ENCODE measurements around the gene SEC14L2. TPM values are rescaled to one million over a fixed set of nuclear protein-coding genes. Genes with fewer than 3 reads are reported as not detected.

SEC14L2 gene
- polyA plus RNA-seq, 2 of the 4 experiments (the other 2 are of a cell fraction), result 12.8 to 15.2 TPM

DNA sequence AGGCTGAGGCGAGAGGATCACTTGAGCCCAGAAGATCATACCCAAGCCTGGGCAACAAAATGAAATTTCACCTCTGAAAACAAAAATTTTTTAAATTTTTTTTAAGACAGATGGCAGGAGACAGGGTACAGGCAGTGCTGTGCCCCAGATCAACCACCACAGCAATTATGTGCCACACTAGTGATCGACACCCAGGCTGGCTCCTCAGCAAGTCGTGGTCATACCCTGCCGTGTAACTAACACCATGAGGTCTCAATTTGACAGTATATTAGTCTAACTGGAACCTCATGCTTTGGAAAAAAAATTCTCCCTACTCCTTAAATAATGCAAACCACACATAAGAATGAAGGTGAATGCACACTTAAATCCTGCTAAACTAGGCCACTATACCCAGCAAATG is 48.4 kb upstream of the SEC14L2 start:
- DNase-seq (ENCODE audit: low read depth in 1 of 2, low spot score in 1 of 2), result no peak
- CTCF ChIA-PET, result interaction anchor here (0.8 kb wide), 1 partner anchor 11 kb away, joined by 3 read pairs; no protein-coding TSS in a partner anchor
- POLR2A ChIA-PET, result no interaction called here
- Histone ChIP-seq H3K4me3 (no peak overlapping the region), H3K4me2 (no peak overlapping the region), H3K27ac (no peak overlapping the region), H3K9me3 (no peaks in the 10 kb centered on the region), H3K4me1 (no peaks in the 10 kb centered on the region)
- TF ChIP-seq ZFP36 (IDR thresholded peaks at IDR 0.05; ENCODE audit: borderline replicate concordance, partially characterized antibody) (no peak), POLR2A (IDR thresholded peaks at IDR 0.05; ENCODE audit: low read length) (no peak), CBX2 (IDR thresholded peaks at IDR 0.05; ENCODE audit: borderline replicate concordance, low read depth) (no peak), TFCP2L1 (CRISPR knock-in tag; IDR thresholded peaks at IDR 0.05) (no peak)
- FAIRE-seq, result no peak
- WGBS (ENCODE audit: missing lambda C conversion rate), result 91% methylated on average over 4 of the region's 4 CpGs
- ATAC-seq, result no peak

DNA sequence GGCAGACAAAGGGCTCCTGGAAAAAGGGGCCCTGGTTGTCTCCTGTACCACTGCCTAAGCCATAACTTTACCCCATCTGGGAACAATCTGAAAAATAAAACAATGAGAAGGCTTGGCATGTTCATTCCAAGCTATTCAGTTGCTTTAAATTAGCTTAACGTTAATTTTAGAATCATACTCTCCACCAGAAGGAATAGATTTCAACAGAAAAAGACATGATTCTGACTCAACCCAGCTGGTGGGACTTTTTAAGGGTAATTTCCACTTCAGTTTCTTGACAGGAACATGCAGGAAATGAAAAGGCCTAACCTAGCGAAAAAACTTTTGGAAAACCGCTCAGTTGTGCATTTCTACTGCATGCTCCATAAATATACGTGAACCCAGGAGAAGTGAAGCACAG is 48.0 kb upstream of the SEC14L2 start:
- 93% methylated on average over 4 of the region's 4 CpGs for WGBS (ENCODE audit: missing lambda C conversion rate)
- POLR2A ChIA-PET, result no interaction called here

DNA sequence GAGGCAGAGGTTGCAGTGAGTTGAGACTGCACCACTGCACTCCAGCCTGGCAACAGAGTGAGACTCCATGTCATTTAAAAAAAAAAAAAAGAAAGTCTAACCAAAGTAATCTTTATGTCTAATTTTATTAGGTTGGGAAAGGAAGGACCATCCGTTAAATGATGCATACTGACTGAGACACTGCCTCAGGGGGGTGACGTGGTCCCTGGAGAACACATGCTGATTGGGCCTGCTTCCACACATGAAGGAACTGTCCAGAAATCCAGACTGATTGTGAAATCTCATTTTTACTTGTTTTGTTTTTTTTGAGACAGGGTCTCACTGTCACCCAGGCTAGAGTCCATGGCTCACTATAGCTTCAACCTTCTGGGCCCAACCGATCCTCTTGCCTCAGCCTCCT is 45.6 kb upstream of the SEC14L2 start:
- H3K27ac ChIP-seq, result no peak overlapping the region
- no peak for ATAC-seq
- H3K9me3 ChIP-seq, result no peaks in the 10 kb centered on the region
- FAIRE-seq, result no peak
- H3K4me2 ChIP-seq, result no peak overlapping the region
- H3K4me1 ChIP-seq, result peaks cover 15% of the 10 kb centered on the region; the same call in 1 of the 3 replicates
- ChIA-PET CTCF (no interaction called here), POLR2A (no interaction called here)
- 96% methylated on average over 3 of the region's 3 CpGs for WGBS (ENCODE audit: missing lambda C conversion rate)
- no peak for DNase-seq (ENCODE audit: low read depth in 1 of 2, low spot score in 1 of 2)
- H3K4me3 ChIP-seq, result no peak overlapping the region
- no peak for TF ChIP-seq KDM5A (IDR thresholded peaks at IDR 0.05)
- TF ChIP-seq HOXB13 (CRISPR knock-in tag; IDR thresholded peaks at IDR 0.05; ENCODE audit: low read depth), result no peak
- no peak for TF ChIP-seq CEBPB (IDR thresholded peaks at IDR 0.05)
- TF ChIP-seq RARB (CRISPR knock-in tag; IDR thresholded peaks at IDR 0.05), result no peak
- TF ChIP-seq FOSL2 (IDR thresholded peaks at IDR 0.05), result no peak
- no peak for TF ChIP-seq FOSL2 (CRISPR knock-in tag; IDR thresholded peaks at IDR 0.05)
- TF ChIP-seq SREBF2 (IDR thresholded peaks at IDR 0.05), result no peak
- TF ChIP-seq BHLHE40 (IDR thresholded peaks at IDR 0.05; ENCODE audit: low read depth, low read length), result no peak
- no peak for TF ChIP-seq EHMT2 (IDR thresholded peaks at IDR 0.05; ENCODE audit: low read depth)
- TF ChIP-seq, protein P1, sequence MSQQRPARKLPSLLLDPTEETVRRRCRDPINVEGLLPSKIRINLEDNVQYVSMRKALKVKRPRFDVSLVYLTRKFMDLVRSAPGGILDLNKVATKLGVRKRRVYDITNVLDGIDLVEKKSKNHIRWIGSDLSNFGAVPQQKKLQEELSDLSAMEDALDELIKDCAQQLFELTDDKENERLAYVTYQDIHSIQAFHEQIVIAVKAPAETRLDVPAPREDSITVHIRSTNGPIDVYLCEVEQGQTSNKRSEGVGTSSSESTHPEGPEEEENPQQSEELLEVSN (IDR thresholded peaks at IDR 0.05; ENCODE audit: borderline replicate concordance, low read depth), result no peak
- no peak for TF ChIP-seq CBX2 (IDR thresholded peaks at IDR 0.05; ENCODE audit: borderline replicate concordance, low read depth)
- no peak for TF ChIP-seq HDAC2 (IDR thresholded peaks at IDR 0.05)
- TF ChIP-seq, protein P2, sequence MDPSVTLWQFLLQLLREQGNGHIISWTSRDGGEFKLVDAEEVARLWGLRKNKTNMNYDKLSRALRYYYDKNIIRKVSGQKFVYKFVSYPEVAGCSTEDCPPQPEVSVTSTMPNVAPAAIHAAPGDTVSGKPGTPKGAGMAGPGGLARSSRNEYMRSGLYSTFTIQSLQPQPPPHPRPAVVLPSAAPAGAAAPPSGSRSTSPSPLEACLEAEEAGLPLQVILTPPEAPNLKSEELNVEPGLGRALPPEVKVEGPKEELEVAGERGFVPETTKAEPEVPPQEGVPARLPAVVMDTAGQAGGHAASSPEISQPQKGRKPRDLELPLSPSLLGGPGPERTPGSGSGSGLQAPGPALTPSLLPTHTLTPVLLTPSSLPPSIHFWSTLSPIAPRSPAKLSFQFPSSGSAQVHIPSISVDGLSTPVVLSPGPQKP (IDR thresholded peaks at IDR 0.05; ENCODE audit: low read depth, low read length), result no peak
- no peak for TF ChIP-seq PHF8 (IDR thresholded peaks at IDR 0.05; ENCODE audit: borderline replicate concordance, low read depth)
- TF ChIP-seq HOXA7 (CRISPR knock-in tag; IDR thresholded peaks at IDR 0.05), result no peak
- TF ChIP-seq FOSB (CRISPR knock-in tag; IDR thresholded peaks at IDR 0.05), result no peak

More for the DNA sequence above, 48.0 kb upstream of the SEC14L2 start:
- CTCF ChIA-PET, result interaction anchor here (1.2 kb wide), 1 partner anchor 61 kb away, joined by 4 read pairs; no protein-coding TSS in a partner anchor
- no peak for ATAC-seq
- Histone ChIP-seq H3K4me3 (no peak overlapping the region), H3K4me2 (no peak overlapping the region), H3K27ac (no peak overlapping the region), H3K9me3 (no peaks in the 10 kb centered on the region), H3K4me1 (no peaks in the 10 kb centered on the region; the same call in 2 of the 3 replicates)
- DNase-seq (ENCODE audit: low read depth in 1 of 2, low spot score in 1 of 2), result no peak
- TF ChIP-seq HEYL (CRISPR knock-in tag; IDR thresholded peaks at IDR 0.05), result no peak
- TF ChIP-seq HDAC2 (IDR thresholded peaks at IDR 0.05), result no peak
- TF ChIP-seq POLR2A (IDR thresholded peaks at IDR 0.05; ENCODE audit: low read length), result no peak
- no peak for TF ChIP-seq HOXA7 (CRISPR knock-in tag; IDR thresholded peaks at IDR 0.05)
- TF ChIP-seq GATA3 (IDR thresholded peaks at IDR 0.05; ENCODE audit: borderline replicate concordance), result no peak
- TF ChIP-seq, protein P3, sequence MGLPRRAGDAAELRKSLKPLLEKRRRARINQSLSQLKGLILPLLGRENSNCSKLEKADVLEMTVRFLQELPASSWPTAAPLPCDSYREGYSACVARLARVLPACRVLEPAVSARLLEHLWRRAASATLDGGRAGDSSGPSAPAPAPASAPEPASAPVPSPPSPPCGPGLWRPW (IDR thresholded peaks at IDR 0.05), result no peak
- TF ChIP-seq, protein P4, sequence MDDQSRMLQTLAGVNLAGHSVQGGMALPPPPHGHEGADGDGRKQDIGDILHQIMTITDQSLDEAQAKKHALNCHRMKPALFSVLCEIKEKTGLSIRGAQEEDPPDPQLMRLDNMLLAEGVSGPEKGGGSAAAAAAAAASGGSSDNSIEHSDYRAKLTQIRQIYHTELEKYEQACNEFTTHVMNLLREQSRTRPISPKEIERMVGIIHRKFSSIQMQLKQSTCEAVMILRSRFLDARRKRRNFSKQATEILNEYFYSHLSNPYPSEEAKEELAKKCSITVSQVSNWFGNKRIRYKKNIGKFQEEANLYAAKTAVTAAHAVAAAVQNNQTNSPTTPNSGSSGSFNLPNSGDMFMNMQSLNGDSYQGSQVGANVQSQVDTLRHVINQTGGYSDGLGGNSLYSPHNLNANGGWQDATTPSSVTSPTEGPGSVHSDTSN (IDR thresholded peaks at IDR 0.05), result no peak
- TF ChIP-seq, protein P5, sequence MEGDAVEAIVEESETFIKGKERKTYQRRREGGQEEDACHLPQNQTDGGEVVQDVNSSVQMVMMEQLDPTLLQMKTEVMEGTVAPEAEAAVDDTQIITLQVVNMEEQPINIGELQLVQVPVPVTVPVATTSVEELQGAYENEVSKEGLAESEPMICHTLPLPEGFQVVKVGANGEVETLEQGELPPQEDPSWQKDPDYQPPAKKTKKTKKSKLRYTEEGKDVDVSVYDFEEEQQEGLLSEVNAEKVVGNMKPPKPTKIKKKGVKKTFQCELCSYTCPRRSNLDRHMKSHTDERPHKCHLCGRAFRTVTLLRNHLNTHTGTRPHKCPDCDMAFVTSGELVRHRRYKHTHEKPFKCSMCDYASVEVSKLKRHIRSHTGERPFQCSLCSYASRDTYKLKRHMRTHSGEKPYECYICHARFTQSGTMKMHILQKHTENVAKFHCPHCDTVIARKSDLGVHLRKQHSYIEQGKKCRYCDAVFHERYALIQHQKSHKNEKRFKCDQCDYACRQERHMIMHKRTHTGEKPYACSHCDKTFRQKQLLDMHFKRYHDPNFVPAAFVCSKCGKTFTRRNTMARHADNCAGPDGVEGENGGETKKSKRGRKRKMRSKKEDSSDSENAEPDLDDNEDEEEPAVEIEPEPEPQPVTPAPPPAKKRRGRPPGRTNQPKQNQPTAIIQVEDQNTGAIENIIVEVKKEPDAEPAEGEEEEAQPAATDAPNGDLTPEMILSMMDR (IDR thresholded peaks at IDR 0.05), result no peak
- no peak for TF ChIP-seq NR3C1 (IDR thresholded peaks at IDR 0.05)
- no peak for TF ChIP-seq CHD2 (IDR thresholded peaks at IDR 0.05; ENCODE audit: low read length, partially characterized antibody)
- no peak for TF ChIP-seq RARB (CRISPR knock-in tag; IDR thresholded peaks at IDR 0.05)
- TF ChIP-seq TP53 (CRISPR knock-in tag; IDR thresholded peaks at IDR 0.05), result no peak
- TF ChIP-seq POLR2AphosphoS2 (conservative IDR thresholded peaks at IDR 0.05; ENCODE audit: low read length), result no peak
- no peak for TF ChIP-seq KDM1A (IDR thresholded peaks at IDR 0.05; ENCODE audit: low read depth)
- TF ChIP-seq JUNB (IDR thresholded peaks at IDR 0.05), result no peak
- no peak for TF ChIP-seq FOXS1 (CRISPR knock-in tag; IDR thresholded peaks at IDR 0.05)
- no peak for TF ChIP-seq EP300 (IDR thresholded peaks at IDR 0.05)
- TF ChIP-seq ZFP36 (IDR thresholded peaks at IDR 0.05; ENCODE audit: borderline replicate concordance, partially characterized antibody), result no peak
- no peak for TF ChIP-seq NPAS2 (CRISPR knock-in tag; IDR thresholded peaks at IDR 0.05; ENCODE audit: borderline replicate concordance)
- TF ChIP-seq JUN (IDR thresholded peaks at IDR 0.05), result no peak
- no peak for FAIRE-seq
